Bronchial epithelial cell (primary cell): ENCODE data around the gene GPER1. TPM values are rescaled to one million over a fixed set of nuclear protein-coding genes. Genes with fewer than 3 reads are reported as not detected.

Experiments used
- DNase-seq: peaks from one replicate; pipeline ENCODE4 v3.0.0-alpha.2; 2010; ENCODE audit warnings: low read depth
- FAIRE-seq: peaks from 2 replicates; lab custom pipeline; 2011; peaks lifted over from hg19 to GRCh38; lab: Jason Lieb, UNC
- H3K27me3 ChIP-seq: 2 replicates; pipeline ENCODE4 v1.5.1; 2011; ENCODE audit warnings: low read length; ENCODE audit not compliant: control insufficient read depth, insufficient read depth
- H3K36me3 ChIP-seq: 2 replicates; pipeline ENCODE4 v1.5.1; 2011; ENCODE audit warnings: low read length; ENCODE audit not compliant: control insufficient read depth, insufficient read depth
- H3K4me3 ChIP-seq: 2 replicates; pipeline ENCODE4 v1.5.1; 2011; ENCODE audit warnings: mild to moderate bottlenecking, low read depth, low read length, control low read depth
- CTCF ChIP-seq: IDR thresholded peaks from 2 replicates; pipeline ENCODE4 v1.5.1; 2011; ENCODE audit warnings: mild to moderate bottlenecking, moderate library complexity, low read length, control low read depth, inconsistent platforms; ENCODE audit not compliant: insufficient read depth, severe bottlenecking
- total RNA-seq: library from RNA; depleted of rRNA; stranded (reverse); fragments of >200 nt; gene quantifications from 2 replicates; pipeline ENCODE4 v1.2.1, GENCODE V29; 2014

The GPER1 gene
- total RNA-seq, 1 donor from 2014 or later, result under 0.01 TPM

- Histone ChIP-seq H3K27me3 (no peaks in the 10 kb centered on the region), H3K36me3 (peaks cover 3% of the 10 kb centered on the region), H3K4me3 (no peak overlapping the region)
- FAIRE-seq (no peak), DNase-seq (no peak)
- no peak for TF ChIP-seq CTCF
Measured at GRCh38 chr7:1085910-1086421, 1.9 kb upstream of the GPER1 start.

GRCh38 chr7:1086588-1087464, 1.1 kb upstream of the GPER1 start:
- TF ChIP-seq CTCF, result peak; percentile 81
- FAIRE-seq (no peak), DNase-seq (peak; percentile 54)
- Histone ChIP-seq H3K27me3 (no peaks in the 10 kb centered on the region), H3K4me3 (peak overlapping the region; percentile 24), H3K36me3 (peaks cover 3% of the 10 kb centered on the region)

GRCh38 chr7:1087465-1087814, 473 bp upstream of the GPER1 start:
- H3K4me3 ChIP-seq, result peak overlapping the region; percentile 24
- FAIRE-seq, result no peak

GRCh38 chr7:1090236-1090635, 2.3 kb downstream of the GPER1 start:
- H3K36me3 ChIP-seq, result no peaks in the 10 kb centered on the region
- no peaks in the 10 kb centered on the region for H3K27me3 ChIP-seq
- DNase-seq (no peak), FAIRE-seq (no peak)
- no peak overlapping the region for H3K4me3 ChIP-seq
- TF ChIP-seq CTCF, result no peak

More at GRCh38 chr7:1087465-1087814, 473 bp upstream of the GPER1 start:
- no peak for DNase-seq
- TF ChIP-seq CTCF, result no peak
- Histone ChIP-seq H3K36me3 (peaks cover 3% of the 10 kb centered on the region), H3K27me3 (no peaks in the 10 kb centered on the region)

GRCh38 chr7:1090686-1091643, 3.1 kb downstream of the GPER1 start:
- no peak overlapping the region for H3K4me3 ChIP-seq
- no peaks in the 10 kb centered on the region for H3K36me3 ChIP-seq
- no peak for DNase-seq
- TF ChIP-seq CTCF, result no peak
- no peaks in the 10 kb centered on the region for H3K27me3 ChIP-seq
- no peak for FAIRE-seq
